LNCAP (cell line): ENCODE measurements around the gene BCS1L.

ENCODE experiments used
- CTCF ChIP-seq: fragments of 450-650 bp; IDR thresholded peaks from 2 replicates; pipeline ENCODE4 v1.5.1; 2017; ENCODE audit warnings: mild to moderate bottlenecking

BCS1L gene

GRCh38 chr2:218662827-218663226, 3.3 kb downstream of the BCS1L start:
- no peak for TF ChIP-seq CTCF

GRCh38 chr2:218663901-218664300, 4.4 kb downstream of the BCS1L start:
- TF ChIP-seq CTCF: no peak

- no peak for TF ChIP-seq CTCF
These were observed 5.2 kb downstream of the BCS1L start for GRCh38 chr2:218664653-218665052.

- no peak for TF ChIP-seq CTCF
These were observed 11.7 kb downstream of the BCS1L start for GRCh38 chr2:218671097-218671653.

- TF ChIP-seq CTCF: no peak
These were observed 12.4 kb downstream of the BCS1L start, which contains the start of the genes RNF25 and STK36 for GRCh38 chr2:218671654-218672566. Gene RNF25, minus strand, starts transcription at chr2:218672002. Its CDS starts 32 bp downstream, at chr2:218671970. Gene STK36, plus strand, starts transcription at chr2:218672086. Its CDS starts 744 bp downstream, at chr2:218672830.

GRCh38 chr2:218679119-218679518, 19.6 kb downstream of the BCS1L start:
- TF ChIP-seq CTCF: no peak

GRCh38 chr2:218680061-218680460, 20.6 kb downstream of the BCS1L start:
- no peak for TF ChIP-seq CTCF
